GM23338 (cell line): ENCODE data around the gene LRBA. TPM values are rescaled to one million over a fixed set of nuclear protein-coding genes. Genes with fewer than 3 reads are reported as not detected.
"Not testable (repeated sequence)": the region's sequence is repeated elsewhere in the genome, so short reads cannot be mapped to it uniquely, and the experiment has no call there.

Source experiments
- ATAC-seq: fragments of 200-7000 bp; cut with Tn5 transposase; 3 replicates; pipeline ENCODE4 v1.9.1; 2020
- DNase-seq: peaks from one replicate; pipeline ENCODE4 v3.0.0-alpha.2; 2015; ENCODE audit warnings: low spot score
- H2AFZ ChIP-seq: fragments of 200-600 bp; sonication (generic); 2 replicates; pipeline ENCODE4 v1.8.0; 2016; ENCODE audit warnings: antibody characterized with exemption, mild to moderate bottlenecking, moderate library complexity
- H3F3A ChIP-seq: fragments of 200-600 bp; sonication (generic); replicated peaks from 2 replicates; pipeline ENCODE4 v1.8.0; 2017; ENCODE audit warnings: antibody characterized with exemption, mixed run types, low read depth
- H3K27ac ChIP-seq: fragments of 200-600 bp; sonication (generic); 2 replicates; pipeline ENCODE4 v1.6.1; 2016; ENCODE audit warnings: low read depth
- H3K27me3 ChIP-seq: fragments of 200-600 bp; sonication (generic); 2 replicates; pipeline ENCODE4 v1.8.0; 2016; ENCODE audit warnings: mild to moderate bottlenecking, mixed run types, moderate library complexity; ENCODE audit not compliant: insufficient read depth
- H3K36me3 ChIP-seq: fragments of 200-600 bp; sonication (generic); 2 replicates; pipeline ENCODE4 v1.8.0; 2016; ENCODE audit warnings: mild to moderate bottlenecking; ENCODE audit not compliant: insufficient read depth
- H3K4me1 ChIP-seq: fragments of 200-600 bp; sonication (generic); 2 replicates; pipeline ENCODE4 v1.8.0; 2016; ENCODE audit warnings: mild to moderate bottlenecking, moderate library complexity; ENCODE audit not compliant: insufficient read depth
- H3K4me2 ChIP-seq: fragments of 200-600 bp; sonication (generic); 2 replicates; pipeline ENCODE4 v1.7.1; 2017; ENCODE audit warnings: mixed run types
- H3K4me3 ChIP-seq: fragments of 200-600 bp; sonication (generic); 2 replicates; pipeline ENCODE4 v1.6.1; 2016; ENCODE audit warnings: mixed run types
- H3K79me2 ChIP-seq: fragments of 200-600 bp; sonication (generic); replicated peaks from 2 replicates; pipeline ENCODE4 v1.8.0; 2017; ENCODE audit warnings: mild to moderate bottlenecking; ENCODE audit not compliant: insufficient read depth
- H3K9me2 ChIP-seq: fragments of 200-600 bp; sonication (generic); 2 replicates; pipeline ENCODE4 v1.8.0; 2017; ENCODE audit not compliant: insufficient read depth
- H4K20me1 ChIP-seq: fragments of 200-600 bp; sonication (generic); replicated peaks from 2 replicates; pipeline ENCODE4 v1.8.0; 2017; ENCODE audit warnings: mild to moderate bottlenecking; ENCODE audit not compliant: insufficient read depth
- H3K27ac Mint-ChIP-seq: 2 replicates; pipeline ENCODE4 v1.8.0; 2020; ENCODE audit warnings: inconsistent platforms, mild to moderate bottlenecking, moderate library complexity, mixed read lengths
- H3K27me3 Mint-ChIP-seq: 3 replicates; pipeline ENCODE4 v1.8.0; 2022; ENCODE audit warnings: low read depth, mild to moderate bottlenecking, moderate library complexity, mixed read lengths, inconsistent platforms; ENCODE audit not compliant: insufficient read depth, poor library complexity
- H3K36me3 Mint-ChIP-seq: 3 replicates; pipeline ENCODE4 v1.8.0; 2021; ENCODE audit warnings: low read depth, mild to moderate bottlenecking, inconsistent platforms, moderate library complexity, mixed read lengths
- H3K4me1 Mint-ChIP-seq: 3 replicates; pipeline ENCODE4 v1.8.0; 2020; ENCODE audit warnings: mild to moderate bottlenecking, inconsistent platforms, mixed read lengths
- H3K4me3 Mint-ChIP-seq: 3 replicates; pipeline ENCODE4 v1.8.0; 2021; ENCODE audit warnings: moderate library complexity, mild to moderate bottlenecking, inconsistent platforms, mixed read lengths
- H3K9me3 Mint-ChIP-seq: 3 replicates; pipeline ENCODE4 v1.8.0; 2020; ENCODE audit warnings: moderate library complexity, mild to moderate bottlenecking, inconsistent platforms, mixed read lengths
- EZH2 ChIP-seq: fragments of 200-600 bp; sonication (generic); IDR thresholded peaks from one replicate; pipeline ENCODE4 v1.8.0; 2017; ENCODE audit warnings: antibody characterized with exemption, mild to moderate bottlenecking, low read depth; ENCODE audit not compliant: unreplicated experiment
- EZH2phosphoT487 ChIP-seq: fragments of 200-600 bp; sonication (generic); IDR thresholded peaks from one replicate; pipeline ENCODE4 v1.8.1; 2018; ENCODE audit warnings: antibody characterized with exemption; ENCODE audit not compliant: unreplicated experiment
- JUNB ChIP-seq: IDR thresholded peaks from one replicate; pipeline ENCODE4 v1.6.1; 2016; ENCODE audit warnings: antibody characterized with exemption; ENCODE audit not compliant: unreplicated experiment
- NANOG ChIP-seq: IDR thresholded peaks from 2 replicates; pipeline ENCODE4 v1.6.1; 2016; ENCODE audit warnings: antibody characterized with exemption, borderline replicate concordance
- STAT1 ChIP-seq: IDR thresholded peaks from one replicate; pipeline ENCODE4 v1.6.1; 2016; ENCODE audit warnings: antibody characterized with exemption; ENCODE audit not compliant: unreplicated experiment
- ZNF331 ChIP-seq: fragments of 250-450 bp; sonication (Bioruptor Pico); IDR thresholded peaks from 2 replicates; pipeline ENCODE4 v1.5.0; 2020; ENCODE audit warnings: low read depth, mild to moderate bottlenecking, moderate library complexity
- polyA plus RNA-seq: library from polyadenylated mRNA; unstranded; fragments of >200 nt; fragmentation: Nextera tagmentation; extraction: Ambion mirVana; gene quantifications from 2 replicates; pipeline ENCODE4 v1.2.1, GENCODE V29; 2016
- total RNA-seq: library from RNA; depleted of rRNA; stranded (reverse); fragments of >200 nt; shearing (Covaris generic); gene quantifications from 2 replicates; pipeline ENCODE4 v1.2.3, GENCODE V29; 2014

LRBA gene
- total and polyA plus RNA-seq, 2 experiments from 2014 or later: 23.3 to 126 TPM

GRCh38 chr4:150743564-150744342 lies 271.3 kb downstream of the LRBA start:
- H4K20me1 ChIP-seq: no peaks in the 10 kb centered on the region
- Mint-ChIP-seq H3K27me3 (no peaks in the 10 kb centered on the region), H3K27ac (peak overlapping the region; percentile 4; the same call in 1 of the 2 replicates), H3K9me3 (no peaks in the 10 kb centered on the region), H3K36me3 (no peaks in the 10 kb centered on the region), H3K4me3 (no peak overlapping the region), H3K4me1 (peaks cover 10% of the 10 kb centered on the region)
- no peaks in the 10 kb centered on the region for H3K27me3 ChIP-seq
- H3K4me2 ChIP-seq: no peak overlapping the region
- H3K4me1 ChIP-seq: 0 out of 2 replicates have a peak, but pooled peaks cover 5% of the 10 kb centered on the region
- ATAC-seq: no peak
- no peaks in the 10 kb centered on the region for H3F3A ChIP-seq
- H3K79me2 ChIP-seq: no peaks in the 10 kb centered on the region
- no peak for DNase-seq
- H3K36me3 ChIP-seq: no peaks in the 10 kb centered on the region
- no peaks in the 10 kb centered on the region for H3K9me2 ChIP-seq
- no peak overlapping the region for H2AFZ ChIP-seq
- no peak overlapping the region for H3K4me3 ChIP-seq
- H3K27ac ChIP-seq: no peak overlapping the region; the same call in 1 of the 2 replicates
- no peak for TF ChIP-seq ZNF331 (CRISPR knock-in tag)
- no peak for TF ChIP-seq JUNB
- TF ChIP-seq NANOG: no peak
- TF ChIP-seq EZH2phosphoT487: no peak
- TF ChIP-seq STAT1: no peak
- TF ChIP-seq EZH2: no peak

- H4K20me1 ChIP-seq, H3F3A ChIP-seq, H3K4me2 ChIP-seq, H3K4me3 ChIP-seq, DNase-seq, H3K4me3 Mint-ChIP-seq, H3K9me2 ChIP-seq, H3K27me3 ChIP-seq, H3K27me3 Mint-ChIP-seq, H2AFZ ChIP-seq, H3K27ac ChIP-seq, H3K79me2 ChIP-seq, H3K4me1 Mint-ChIP-seq, H3K27ac Mint-ChIP-seq, ATAC-seq, H3K36me3 ChIP-seq, H3K9me3 Mint-ChIP-seq, H3K36me3 Mint-ChIP-seq, H3K4me1 ChIP-seq: not testable (repeated sequence)
Measured at GRCh38 chr4:150742930-150743329, 272.2 kb downstream of the LRBA start.

- no peak for TF ChIP-seq ZNF331 (CRISPR knock-in tag)
- Histone ChIP-seq H3K4me1 (0 out of 2 replicates have a peak, but pooled peaks cover 5% of the 10 kb centered on the region), H3K36me3 (no peaks in the 10 kb centered on the region), H3K27ac (no peak overlapping the region), H3K9me2 (no peaks in the 10 kb centered on the region), H3K4me3 (no peak overlapping the region), H4K20me1 (no peaks in the 10 kb centered on the region), H3F3A (no peaks in the 10 kb centered on the region), H3K79me2 (no peaks in the 10 kb centered on the region), H2AFZ (no peak overlapping the region), H3K27me3 (no peaks in the 10 kb centered on the region), H3K4me2 (no peak overlapping the region)
- Mint-ChIP-seq H3K9me3 (no peaks in the 10 kb centered on the region), H3K4me3 (no peak overlapping the region), H3K27me3 (no peaks in the 10 kb centered on the region), H3K36me3 (no peaks in the 10 kb centered on the region), H3K27ac (0 out of 2 replicates have a peak overlapping the region, but pooled peaks have one; percentile 0), H3K4me1 (peaks cover 15% of the 10 kb centered on the region)
- DNase-seq: peak; percentile 40
- ATAC-seq: peak; percentile 61
Measured at GRCh38 chr4:150739591-150739990, 275.5 kb downstream of the LRBA start.
